Activated naive CD8-positive, alpha-beta T cell treated with anti-CD3 and anti-CD28 coated beads, Interleukin-2, amount 10 ng/mL, durations not matched to agents 7 days and 5 days (primary cell): ENCODE measurements around the gene CCDC170. TPM values are rescaled to one million over a fixed set of nuclear protein-coding genes. Genes with fewer than 3 reads are reported as not detected.

ENCODE experiments used
- ATAC-seq: fragments of 150-1000 bp; cut with Tn5 transposase; one replicate; pipeline ENCODE4 v1.10.0; 2021; ENCODE audit warnings: low read depth, moderate library complexity
- POLR2A ChIA-PET: fragments of 350-600 bp; sonication (Branson Sonifier 250); formaldehyde crosslinking; loops from one replicate; lab custom pipeline; 2021; ENCODE audit warnings: antibody characterized with exemption; lab: Charles Lee
- DNase-seq: peaks from one replicate; pipeline ENCODE4 v3.0.0; 2021
- H3K27ac Mint-ChIP-seq: one replicate; pipeline ENCODE4 v1.8.0; 2022; ENCODE audit warnings: mild to moderate bottlenecking, mixed read lengths
- H3K27me3 Mint-ChIP-seq: one replicate; pipeline ENCODE4 v1.8.0; 2022; ENCODE audit warnings: mild to moderate bottlenecking, moderate library complexity, mixed read lengths
- H3K36me3 Mint-ChIP-seq: one replicate; pipeline ENCODE4 v1.8.0; 2021; ENCODE audit warnings: mild to moderate bottlenecking, mixed read lengths
- H3K4me1 Mint-ChIP-seq: one replicate; pipeline ENCODE4 v1.8.0; 2021; ENCODE audit warnings: mixed read lengths
- H3K4me3 Mint-ChIP-seq: one replicate; pipeline ENCODE4 v1.8.0; 2022; ENCODE audit warnings: mild to moderate bottlenecking, moderate library complexity, mixed read lengths
- H3K9me3 Mint-ChIP-seq: one replicate; pipeline ENCODE4 v1.8.0; 2021; ENCODE audit warnings: mixed read lengths
- total RNA-seq, 2 experiments: library from RNA; stranded (reverse); gene quantifications; one replicate each; pipeline ENCODE4 v1.2.3, GENCODE V29; 2021

CCDC170 gene
- total RNA-seq, 2 experiments from 2014 or later, result not detected

- peaks cover 14% of the 10 kb centered on the region for H3K4me1 Mint-ChIP-seq
- H3K36me3 Mint-ChIP-seq, result no peaks in the 10 kb centered on the region
- no peaks in the 10 kb centered on the region for H3K27me3 Mint-ChIP-seq
- no peak overlapping the region for H3K4me3 Mint-ChIP-seq
- POLR2A ChIA-PET, result no interaction called here
- no peaks in the 10 kb centered on the region for H3K9me3 Mint-ChIP-seq
- DNase-seq, result no peak
- H3K27ac Mint-ChIP-seq, result no peak overlapping the region
- no peak for ATAC-seq
These were observed 16.1 kb upstream of the CCDC170 start for GRCh38 chr6:151477726-151478125.

GRCh38 chr6:151478670-151479069 is 15.1 kb upstream of the CCDC170 start:
- no peak for DNase-seq
- Mint-ChIP-seq H3K4me3 (no peak overlapping the region), H3K36me3 (no peaks in the 10 kb centered on the region), H3K27me3 (no peaks in the 10 kb centered on the region), H3K9me3 (no peaks in the 10 kb centered on the region), H3K4me1 (peaks cover 14% of the 10 kb centered on the region), H3K27ac (no peak overlapping the region)
- POLR2A ChIA-PET, result no interaction called here
- no peak for ATAC-seq

- no peak overlapping the region for H3K27ac Mint-ChIP-seq
These were observed 12.0 kb upstream of the CCDC170 start for GRCh38 chr6:151481786-151482185.

GRCh38 chr6:151482290-151482689 is 11.5 kb upstream of the CCDC170 start:
- DNase-seq, result no peak
- POLR2A ChIA-PET, result no interaction called here
- Mint-ChIP-seq H3K36me3 (no peaks in the 10 kb centered on the region), H3K4me3 (peak overlapping the region; percentile 79), H3K27ac (peak overlapping the region; percentile 86), H3K27me3 (no peaks in the 10 kb centered on the region), H3K9me3 (no peaks in the 10 kb centered on the region), H3K4me1 (peaks cover 11% of the 10 kb centered on the region)
- no peak for ATAC-seq

More at GRCh38 chr6:151481786-151482185, 12.0 kb upstream of the CCDC170 start:
- ATAC-seq (no peak), DNase-seq (no peak)
- Mint-ChIP-seq H3K27me3 (no peaks in the 10 kb centered on the region), H3K4me1 (peaks cover 11% of the 10 kb centered on the region), H3K9me3 (no peaks in the 10 kb centered on the region), H3K4me3 (peak overlapping the region; percentile 33), H3K36me3 (no peaks in the 10 kb centered on the region)
- POLR2A ChIA-PET, result no interaction called here

- POLR2A ChIA-PET, result no interaction called here
- Mint-ChIP-seq H3K27me3 (peaks cover 11% of the 10 kb centered on the region), H3K36me3 (no peaks in the 10 kb centered on the region), H3K9me3 (no peaks in the 10 kb centered on the region), H3K4me1 (peaks cover 11% of the 10 kb centered on the region), H3K4me3 (no peak overlapping the region), H3K27ac (no peak overlapping the region)
- ATAC-seq (no peak), DNase-seq (no peak)
These were observed 9.8 kb upstream of the CCDC170 start for GRCh38 chr6:151483994-151484393.

- DNase-seq, result no peak
- no peak overlapping the region for H3K27ac Mint-ChIP-seq
- no peak for ATAC-seq
- H3K36me3 Mint-ChIP-seq, result no peaks in the 10 kb centered on the region
- H3K4me3 Mint-ChIP-seq, result no peak overlapping the region
- no peaks in the 10 kb centered on the region for H3K9me3 Mint-ChIP-seq
- peaks cover 3% of the 10 kb centered on the region for H3K4me1 Mint-ChIP-seq
- peaks cover 29% of the 10 kb centered on the region for H3K27me3 Mint-ChIP-seq
- POLR2A ChIA-PET, result no interaction called here
These were observed 5.6 kb upstream of the CCDC170 start for GRCh38 chr6:151488226-151488625.

- H3K27me3 Mint-ChIP-seq, result peaks cover 51% of the 10 kb centered on the region
- H3K27ac Mint-ChIP-seq, result no peak overlapping the region
- H3K4me1 Mint-ChIP-seq, result peaks cover 4% of the 10 kb centered on the region
- no peak overlapping the region for H3K4me3 Mint-ChIP-seq
- DNase-seq, result no peak
- H3K36me3 Mint-ChIP-seq, result no peaks in the 10 kb centered on the region
- POLR2A ChIA-PET, result no interaction called here
- no peaks in the 10 kb centered on the region for H3K9me3 Mint-ChIP-seq
- no peak for ATAC-seq
These were observed 2.8 kb upstream of the CCDC170 start for GRCh38 chr6:151490996-151491395.

- H3K9me3 Mint-ChIP-seq, result no peaks in the 10 kb centered on the region
- no peaks in the 10 kb centered on the region for H3K36me3 Mint-ChIP-seq
- ATAC-seq (peak; percentile 7), DNase-seq (no peak)
- H3K4me3 Mint-ChIP-seq, result peak overlapping the region; percentile 59
- POLR2A ChIA-PET, result no interaction called here
- H3K27me3 Mint-ChIP-seq, result peaks cover 50% of the 10 kb centered on the region
- peaks cover 7% of the 10 kb centered on the region for H3K4me1 Mint-ChIP-seq
- no peak overlapping the region for H3K27ac Mint-ChIP-seq
These were observed 535 bp upstream of the CCDC170 start for GRCh38 chr6:151493161-151493803.

- Mint-ChIP-seq H3K27ac (no peak overlapping the region), H3K4me1 (peaks cover 12% of the 10 kb centered on the region), H3K4me3 (peak overlapping the region; percentile 75), H3K36me3 (no peaks in the 10 kb centered on the region), H3K27me3 (peaks cover 45% of the 10 kb centered on the region), H3K9me3 (no peaks in the 10 kb centered on the region)
- POLR2A ChIA-PET, result no interaction called here
- DNase-seq (peak; percentile 45), ATAC-seq (peak; percentile 61)
These were observed 568 bp downstream of the CCDC170 start for GRCh38 chr6:151494235-151494935.

- DNase-seq (no peak), ATAC-seq (no peak)
- POLR2A ChIA-PET, result no interaction called here
- H3K27me3 Mint-ChIP-seq, result peaks cover 45% of the 10 kb centered on the region
- H3K4me1 Mint-ChIP-seq, result peaks cover 14% of the 10 kb centered on the region
- peak overlapping the region; percentile 75 for H3K4me3 Mint-ChIP-seq
- no peaks in the 10 kb centered on the region for H3K9me3 Mint-ChIP-seq
- no peaks in the 10 kb centered on the region for H3K36me3 Mint-ChIP-seq
- H3K27ac Mint-ChIP-seq, result no peak overlapping the region
These were observed 1.1 kb downstream of the CCDC170 start for GRCh38 chr6:151494936-151495320.

- no peak overlapping the region for H3K27ac Mint-ChIP-seq
- H3K27me3 Mint-ChIP-seq, result peaks cover 48% of the 10 kb centered on the region
- H3K36me3 Mint-ChIP-seq, result peaks cover 2% of the 10 kb centered on the region
- ATAC-seq (no peak), DNase-seq (no peak)
- POLR2A ChIA-PET, result no interaction called here
- H3K4me3 Mint-ChIP-seq, result peak overlapping the region; percentile 23
- H3K9me3 Mint-ChIP-seq, result no peaks in the 10 kb centered on the region
- peaks cover 17% of the 10 kb centered on the region for H3K4me1 Mint-ChIP-seq
These were observed 1.6 kb downstream of the CCDC170 start for GRCh38 chr6:151495380-151495779.

- no peak overlapping the region for H3K4me3 Mint-ChIP-seq
- peaks cover 17% of the 10 kb centered on the region for H3K4me1 Mint-ChIP-seq
- H3K36me3 Mint-ChIP-seq, result peaks cover 2% of the 10 kb centered on the region
- H3K27ac Mint-ChIP-seq, result no peak overlapping the region
- H3K27me3 Mint-ChIP-seq, result peaks cover 46% of the 10 kb centered on the region
- no peaks in the 10 kb centered on the region for H3K9me3 Mint-ChIP-seq
- ATAC-seq (no peak), DNase-seq (no peak)
- POLR2A ChIA-PET, result interaction anchor here (0.7 kb wide), 1 partner anchor 9 kb away, joined by 6 read pairs; no protein-coding TSS in a partner anchor
These were observed 4.1 kb downstream of the CCDC170 start for GRCh38 chr6:151497905-151498304.

- peaks cover 44% of the 10 kb centered on the region for H3K27me3 Mint-ChIP-seq
- POLR2A ChIA-PET, result interaction anchor here (0.7 kb wide), 1 partner anchor 8 kb away, joined by 6 read pairs; no protein-coding TSS in a partner anchor
- H3K36me3 Mint-ChIP-seq, result peaks cover 2% of the 10 kb centered on the region
- no peaks in the 10 kb centered on the region for H3K9me3 Mint-ChIP-seq
- peaks cover 17% of the 10 kb centered on the region for H3K4me1 Mint-ChIP-seq
- peak; percentile 37 for ATAC-seq
- DNase-seq, result no peak
- H3K27ac Mint-ChIP-seq, result no peak overlapping the region
- no peak overlapping the region for H3K4me3 Mint-ChIP-seq
These were observed 4.5 kb downstream of the CCDC170 start for GRCh38 chr6:151498327-151498726.

GRCh38 chr6:151499551-151499950 is 5.7 kb downstream of the CCDC170 start:
- POLR2A ChIA-PET, result no interaction called here
- no peaks in the 10 kb centered on the region for H3K9me3 Mint-ChIP-seq
- peaks cover 39% of the 10 kb centered on the region for H3K27me3 Mint-ChIP-seq
- H3K4me3 Mint-ChIP-seq, result no peak overlapping the region
- peaks cover 16% of the 10 kb centered on the region for H3K4me1 Mint-ChIP-seq
- ATAC-seq (no peak), DNase-seq (no peak)
- peaks cover 2% of the 10 kb centered on the region for H3K36me3 Mint-ChIP-seq
- H3K27ac Mint-ChIP-seq, result no peak overlapping the region
